H1 (cell line): ENCODE data around the gene LRRC3B. TPM values are rescaled to one million over a fixed set of nuclear protein-coding genes. Genes with fewer than 3 reads are reported as not detected.

Experiments
- ASH2L ChIP-seq: fragments of 200-600, 300-600 bp; sonication (generic); IDR thresholded peaks from one replicate; pipeline ENCODE4 v1.7.1; 2017; ENCODE audit warnings: low read length
- BCL11A ChIP-seq, 2 experiments: IDR thresholded peaks; one replicate each; pipeline ENCODE4 v1.6.1; 2011; ENCODE audit warnings: low read depth in 2 of 2, low read length in 2 of 2, mild to moderate bottlenecking in 2 of 2
- CHD1 ChIP-seq: IDR thresholded peaks from 2 replicates; pipeline ENCODE4 v1.6.1; 2012; ENCODE audit warnings: low read depth, low read length, improper control_type of control experiment
- EZH2 ChIP-seq: fragments of 200-600 bp; sonication (generic); IDR thresholded peaks from 2 replicates; pipeline ENCODE4 v1.7.1; 2012; ENCODE audit warnings: low read depth, mild to moderate bottlenecking, moderate library complexity, low read length, inconsistent platforms; ENCODE audit not compliant: severe bottlenecking
- KDM4A ChIP-seq: IDR thresholded peaks from one replicate; pipeline ENCODE4 v1.7.1; 2012; ENCODE audit warnings: low read depth, mild to moderate bottlenecking, moderate library complexity, low read length, inconsistent platforms; ENCODE audit not compliant: severe bottlenecking
- SP2 ChIP-seq: IDR thresholded peaks from 2 replicates; pipeline ENCODE4 v1.6.1; 2012; ENCODE audit warnings: mild to moderate bottlenecking, low read length, inconsistent platforms
- SUZ12 ChIP-seq: fragments of 200-600 bp; sonication (generic); IDR thresholded peaks from 2 replicates; pipeline ENCODE4 v1.6.1; 2012; ENCODE audit warnings: mild to moderate bottlenecking, inconsistent platforms, low read length, moderate library complexity, mixed read lengths
- TBP ChIP-seq: IDR thresholded peaks from 2 replicates; pipeline ENCODE4 v1.6.1; 2011; ENCODE audit warnings: low read depth, low read length, improper control_type of control experiment
- polyA plus RNA-seq, 7 experiments: library from polyadenylated mRNA; depleted of rRNA in 3 of 7; stranded (reverse) in 5 of 7; unstranded in 2 of 7; fragments of >200 nt in 5 of 7; fragments of 200-250 nt in 2 of 7; gene quantifications; 1 replicate in 5 of 7; 2 replicates in 1 of 7; 4 replicates in 1 of 7; pipeline versions ENCODE4 v1.2.1 to v1.2.3, GENCODE V29; 2011 to 2013; ENCODE audit warnings: missing spikeins in 2 of 7, mixed read lengths in 2 of 7
- total RNA-seq: library from RNA; stranded (reverse); fragmentation: NEBNext Ultra II Directional; extraction: Animal tissue kit (Norgen Biotek cat#: 25700); gene quantifications from 2 replicates; pipeline ENCODE4 v1.2.1, GENCODE V29; 2021
- TF ChIP-seq, protein P1 (sequence below): IDR thresholded peaks from 2 replicates; pipeline ENCODE4 v1.6.1; 2012; ENCODE audit warnings: inconsistent platforms

Gene LRRC3B
- total and polyA plus RNA-seq, 2 of the 8 experiments (the other 6 are each of a cell fraction or from before 2014, with no cell fraction given) = 1.6 to 3.1 TPM

- no peak for TF ChIP-seq SP2
- TF ChIP-seq ASH2L = no peak
- TF ChIP-seq, protein P1, sequence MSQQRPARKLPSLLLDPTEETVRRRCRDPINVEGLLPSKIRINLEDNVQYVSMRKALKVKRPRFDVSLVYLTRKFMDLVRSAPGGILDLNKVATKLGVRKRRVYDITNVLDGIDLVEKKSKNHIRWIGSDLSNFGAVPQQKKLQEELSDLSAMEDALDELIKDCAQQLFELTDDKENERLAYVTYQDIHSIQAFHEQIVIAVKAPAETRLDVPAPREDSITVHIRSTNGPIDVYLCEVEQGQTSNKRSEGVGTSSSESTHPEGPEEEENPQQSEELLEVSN = no peak
- no peak for TF ChIP-seq SUZ12
- no peak for TF ChIP-seq CHD1
- no peak for TF ChIP-seq BCL11A (IDR thresholded peaks at IDR 0.05; ENCODE audit: low read depth in 2 of 2, low read length in 2 of 2)
- TF ChIP-seq EZH2 = no peak
- no peak for TF ChIP-seq KDM4A
- no peak for TF ChIP-seq TBP
Observed at GRCh38 chr3:26574766-26575165, 47.8 kb upstream of the LRRC3B start (continued).
